Brain microvascular endothelial cell (primary cell): ENCODE data around the gene KIAA1210.
A peak's percentile ranks its signal among the peaks of the same experiment; 100 is the strongest.

ENCODE experiments used
- DNase-seq: peaks from one replicate; pipeline ENCODE4 v3.0.0-alpha.2; 2020
- H3K27ac ChIP-seq: fragments of 250-450 bp; sonication (Bioruptor Pico); 2 replicates; pipeline ENCODE4 v1.5.1; 2020; ENCODE audit warnings: mild to moderate bottlenecking, moderate library complexity
- H3K27me3 ChIP-seq: fragments of 250-450 bp; sonication (Bioruptor Pico); replicated peaks from 2 replicates; pipeline ENCODE4 v1.5.1; 2020; ENCODE audit warnings: mild to moderate bottlenecking
- H3K36me3 ChIP-seq: fragments of 250-450 bp; sonication (Bioruptor Pico); replicated peaks from 2 replicates; pipeline ENCODE4 v1.5.1; 2020; ENCODE audit warnings: mild to moderate bottlenecking
- H3K4me3 ChIP-seq: 2 replicates; pipeline ENCODE4 v1.5.1; 2011; ENCODE audit warnings: low read depth, mild to moderate bottlenecking, control low read depth, low read length, moderate library complexity
- CTCF ChIP-seq: IDR thresholded peaks from 2 replicates; pipeline ENCODE4 v1.5.1; 2011; ENCODE audit warnings: low read depth, mild to moderate bottlenecking, moderate library complexity, low read length, control low read depth, inconsistent platforms; ENCODE audit errors: missing control alignments
- in situ Hi-C: cut with HindIII; loops from 2 replicates; pipeline ENCODE4 v1.10.0; 2017; ENCODE audit warnings: low sequenced_read_pairs, low pct_ligation_motif_present

KIAA1210 gene

GRCh38 chrX:119105826-119106225, 21.8 kb downstream of the KIAA1210 start:
- Histone ChIP-seq H3K4me3 (no peak overlapping the region), H3K27ac (no peak overlapping the region), H3K36me3 (no peaks in the 10 kb centered on the region), H3K27me3 (no peaks in the 10 kb centered on the region)
- peak; percentile 9 for DNase-seq
- in situ Hi-C loops: no loop called here
- TF ChIP-seq CTCF: no peak

GRCh38 chrX:119101168-119101567, 26.4 kb downstream of the KIAA1210 start:
- no peaks in the 10 kb centered on the region for H3K27me3 ChIP-seq
- no peak for TF ChIP-seq CTCF
- DNase-seq: no peak
- in situ Hi-C loops: no loop called here
- no peak overlapping the region for H3K27ac ChIP-seq
- no peak overlapping the region for H3K4me3 ChIP-seq
- H3K36me3 ChIP-seq: no peaks in the 10 kb centered on the region

DNA sequence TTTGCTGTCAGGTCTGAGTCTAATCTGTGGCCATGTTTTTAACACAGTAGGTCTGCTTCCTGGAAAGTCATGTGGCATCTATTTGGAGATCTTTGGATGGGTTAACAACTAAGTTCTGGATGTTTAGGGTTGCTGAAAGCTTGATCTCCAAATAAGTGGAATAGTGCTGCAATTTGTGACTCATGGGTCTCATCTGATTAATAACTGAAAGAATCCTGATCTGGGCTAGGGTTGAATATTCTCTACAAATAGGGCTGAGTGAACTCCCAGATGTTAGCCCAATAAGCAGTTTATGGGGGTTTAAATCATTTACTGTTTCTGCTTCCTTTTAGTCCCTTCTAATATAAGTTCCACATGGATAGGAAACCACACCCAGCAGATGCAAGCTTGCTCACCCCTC, 31.7 kb downstream of the KIAA1210 start:
- DNase-seq: no peak
- Histone ChIP-seq H3K4me3 (no peak overlapping the region), H3K36me3 (no peaks in the 10 kb centered on the region), H3K27me3 (no peaks in the 10 kb centered on the region), H3K27ac (no peak overlapping the region)
- no peak for TF ChIP-seq CTCF
- in situ Hi-C loops: no loop called here

GRCh38 chrX:119094819-119095218, 32.8 kb downstream of the KIAA1210 start:
- Histone ChIP-seq H3K27me3 (no peaks in the 10 kb centered on the region), H3K4me3 (no peak overlapping the region), H3K27ac (no peak overlapping the region), H3K36me3 (no peaks in the 10 kb centered on the region)
- no peak for DNase-seq
- in situ Hi-C loops: no loop called here
- no peak for TF ChIP-seq CTCF

GRCh38 chrX:119093991-119094735, 33.4 kb downstream of the KIAA1210 start:
- Histone ChIP-seq H3K27me3 (no peaks in the 10 kb centered on the region), H3K4me3 (no peak overlapping the region), H3K27ac (no peak overlapping the region), H3K36me3 (no peaks in the 10 kb centered on the region)
- no peak for DNase-seq
- in situ Hi-C loops: no loop called here
- no peak for TF ChIP-seq CTCF

DNA sequence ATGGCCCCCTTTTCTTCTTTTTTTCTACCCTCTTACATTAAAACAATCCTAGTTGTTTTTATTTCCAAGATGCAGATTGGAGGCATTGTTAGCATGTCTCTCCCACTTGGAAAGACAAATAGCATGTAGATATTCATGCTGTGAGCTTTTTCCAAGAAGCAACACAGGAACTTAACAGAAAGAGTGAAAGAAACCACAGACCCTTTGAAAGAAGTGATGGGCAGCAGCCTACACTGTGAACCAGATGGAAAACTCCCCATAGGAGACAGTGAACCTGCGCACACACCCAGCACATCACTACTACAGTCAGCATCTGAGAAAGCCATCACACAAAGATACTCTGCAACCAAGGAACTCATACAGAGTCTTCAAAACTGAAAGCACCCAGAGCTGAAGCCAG, 37.0 kb downstream of the KIAA1210 start:
- no peak for TF ChIP-seq CTCF
- Histone ChIP-seq H3K27me3 (no peaks in the 10 kb centered on the region), H3K27ac (no peak overlapping the region), H3K36me3 (no peaks in the 10 kb centered on the region), H3K4me3 (no peak overlapping the region)
- in situ Hi-C loops: no loop called here
- DNase-seq: no peak
